Mesenchymal stem cell (in vitro differentiated cells and primary cell): ENCODE measurements around the gene SYNE1.

Experiments
- DNase-seq: peaks from one replicate; pipeline ENCODE4 v3.0.0-alpha.2; 2013
- H2AFZ ChIP-seq: one replicate; pipeline ENCODE4 v1.6.1; 2013; ENCODE audit warnings: low read depth, mild to moderate bottlenecking, control low read depth, inconsistent platforms, low read length, moderate library complexity
- H2AK5ac ChIP-seq: 2 replicates; pipeline ENCODE4 v1.6.1; 2013; ENCODE audit warnings: low read length, moderate library complexity, mild to moderate bottlenecking, inconsistent platforms; ENCODE audit not compliant: severe bottlenecking
- H2BK120ac ChIP-seq: one replicate; pipeline ENCODE4 v1.6.1; 2013; ENCODE audit warnings: low read depth, mild to moderate bottlenecking, inconsistent platforms, low read length, moderate library complexity
- H2BK12ac ChIP-seq, 2 experiments: one replicate each; pipeline ENCODE4 v1.6.1; 2013; ENCODE audit warnings: inconsistent platforms in 2 of 2, low read length in 2 of 2, mild to moderate bottlenecking in 2 of 2, moderate library complexity in 2 of 2, control low read depth in 1 of 2
- H2BK15ac ChIP-seq: one replicate; pipeline ENCODE4 v1.6.1; 2013; ENCODE audit warnings: mild to moderate bottlenecking, low read depth, inconsistent platforms; ENCODE audit not compliant: poor library complexity, severe bottlenecking
- H2BK5ac ChIP-seq: 2 replicates; pipeline ENCODE4 v1.6.1; 2013; ENCODE audit warnings: low read depth, mild to moderate bottlenecking, low read length, control low read depth, inconsistent platforms; ENCODE audit not compliant: poor library complexity, severe bottlenecking
- H3K14ac ChIP-seq, 2 experiments: one replicate each; pipeline ENCODE4 v1.6.1; 2013; ENCODE audit warnings: inconsistent platforms in 2 of 2, low read length in 2 of 2, control low read depth in 1 of 2, mild to moderate bottlenecking in 1 of 2, moderate library complexity in 1 of 2
- H3K18ac ChIP-seq, 2 experiments: one replicate each; pipeline ENCODE4 v1.6.1; 2013; ENCODE audit warnings: inconsistent platforms in 2 of 2, low read length in 2 of 2, control low read depth in 1 of 2, low read depth in 1 of 2, mild to moderate bottlenecking in 1 of 2
- H3K23ac ChIP-seq, 2 experiments: one replicate each; pipeline ENCODE4 v1.6.1; 2013; ENCODE audit warnings: inconsistent platforms in 2 of 2, low read length in 2 of 2, mild to moderate bottlenecking in 2 of 2, moderate library complexity in 2 of 2, control low read depth in 1 of 2
- H3K27ac ChIP-seq: 2 replicates; pipeline ENCODE4 v1.5.1; 2013; ENCODE audit warnings: mild to moderate bottlenecking, moderate library complexity, low read length, control low read depth, inconsistent platforms; ENCODE audit not compliant: poor library complexity, severe bottlenecking
- H3K27me3 ChIP-seq, 2 experiments: 2 replicates each; pipeline versions ENCODE4 v1.6.1 to v1.7.0; 2013; ENCODE audit warnings: low read length in 2 of 2, mild to moderate bottlenecking in 2 of 2, moderate library complexity in 2 of 2, control low read depth in 1 of 2, inconsistent platforms in 1 of 2; ENCODE audit not compliant: control insufficient read depth in 1 of 2, insufficient read depth in 1 of 2
- H3K36me3 ChIP-seq, 2 experiments: 2 replicates each; pipeline versions ENCODE4 v1.6.1 to v1.7.0; 2013; ENCODE audit warnings: low read length in 2 of 2, control low read depth in 1 of 2, inconsistent platforms in 1 of 2, low read depth in 1 of 2, mild to moderate bottlenecking in 1 of 2; ENCODE audit not compliant: insufficient read depth in 2 of 2, control insufficient read depth in 1 of 2
- H3K4ac ChIP-seq, 2 experiments: one replicate each; pipeline ENCODE4 v1.6.1; 2013; ENCODE audit warnings: inconsistent platforms in 2 of 2, low read length in 2 of 2, mild to moderate bottlenecking in 2 of 2, moderate library complexity in 2 of 2, control low read depth in 1 of 2, low read depth in 1 of 2
- H3K4me1 ChIP-seq: 2 replicates; pipeline ENCODE4 v1.6.1; 2013; ENCODE audit warnings: low read depth, low read length, control low read depth; ENCODE audit not compliant: control insufficient read depth, insufficient read depth
- H3K4me2 ChIP-seq: 2 replicates; pipeline ENCODE4 v1.6.1; 2013; ENCODE audit warnings: low read length, mild to moderate bottlenecking, inconsistent platforms; ENCODE audit not compliant: poor library complexity, severe bottlenecking
- H3K4me3 ChIP-seq, 2 experiments: 2 replicates each; pipeline versions ENCODE4 v1.5.1 to v1.7.0; 2013; ENCODE audit warnings: low read length in 2 of 2, mild to moderate bottlenecking in 2 of 2, control low read depth in 1 of 2, low read depth in 1 of 2; ENCODE audit not compliant: insufficient read depth in 1 of 2
- H3K79me1 ChIP-seq: replicated peaks from 2 replicates; pipeline ENCODE4 v1.6.1; 2013; ENCODE audit warnings: mild to moderate bottlenecking, control low read depth, low read length, inconsistent platforms; ENCODE audit not compliant: poor library complexity, severe bottlenecking
- H3K9ac ChIP-seq: 2 replicates; pipeline ENCODE4 v1.7.0; 2013; ENCODE audit warnings: mild to moderate bottlenecking, low read length, moderate library complexity
- H3K9me3 ChIP-seq: 2 replicates; pipeline ENCODE4 v1.7.0; 2013; ENCODE audit warnings: mild to moderate bottlenecking, low read length; ENCODE audit not compliant: control insufficient read depth
- H4K8ac ChIP-seq: one replicate; pipeline ENCODE4 v1.6.1; 2013; ENCODE audit warnings: inconsistent platforms, mild to moderate bottlenecking, low read length, moderate library complexity
- H4K91ac ChIP-seq: one replicate; pipeline ENCODE4 v1.6.1; 2013; ENCODE audit warnings: mild to moderate bottlenecking, low read length, inconsistent platforms
- WGBS: methylation state at CpG from one replicate; pipeline ENCODE4 v1.1.7; 2013; ENCODE audit warnings: mixed read lengths; 5-methylcytosine and 5-hydroxymethylcytosine counted together

Gene SYNE1

DNA sequence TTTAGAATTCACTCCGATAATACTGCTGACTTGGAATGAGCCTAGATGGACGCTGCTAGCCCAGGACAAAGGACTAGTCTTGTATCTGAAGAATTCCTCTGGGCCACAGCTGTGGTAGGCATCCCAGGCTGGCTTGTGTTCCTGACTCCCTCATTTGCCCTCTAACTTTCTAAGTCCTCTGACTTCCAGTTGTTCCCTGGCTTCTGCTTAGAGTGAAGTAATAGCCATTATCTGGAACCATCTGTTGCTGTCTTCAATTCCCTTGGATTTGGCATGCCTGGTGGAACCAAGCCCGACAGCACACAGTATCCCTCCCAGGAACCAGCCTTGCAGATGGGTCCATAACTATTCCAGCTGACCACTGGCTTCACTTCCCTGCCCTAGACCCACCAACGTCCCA, 376.0 kb downstream of the SYNE1 start:
- no peak overlapping the region for H2BK12ac ChIP-seq
- no peak overlapping the region for H3K4me2 ChIP-seq
- DNase-seq = no peak
- WGBS = 94% methylated on average over 3 of the region's 4 CpGs
- peaks cover 4% of the 10 kb centered on the region for H3K9me3 ChIP-seq
- H2BK120ac ChIP-seq = no peak overlapping the region
- H3K14ac ChIP-seq = no peak overlapping the region
- H3K4me3 ChIP-seq = no peak overlapping the region
- H3K4me1 ChIP-seq = no peaks in the 10 kb centered on the region
- no peak overlapping the region for H3K4ac ChIP-seq
- H2BK15ac ChIP-seq = no peak overlapping the region
- H4K8ac ChIP-seq = no peak overlapping the region
- no peaks in the 10 kb centered on the region for H3K27me3 ChIP-seq
- H3K27ac ChIP-seq = no peak overlapping the region
- no peak overlapping the region for H2AK5ac ChIP-seq
- H3K18ac ChIP-seq = no peak overlapping the region
- H3K36me3 ChIP-seq = peaks cover 45 to 77% of the 10 kb centered on the region in 2 experiments
- no peak overlapping the region for H2AFZ ChIP-seq
- peak overlapping the region in 1 of 2 experiments; percentile 26 for H3K23ac ChIP-seq
- no peak overlapping the region for H3K9ac ChIP-seq
- H4K91ac ChIP-seq = no peak overlapping the region
- no peak overlapping the region for H2BK5ac ChIP-seq
- peaks cover 6% of the 10 kb centered on the region for H3K79me1 ChIP-seq

DNA sequence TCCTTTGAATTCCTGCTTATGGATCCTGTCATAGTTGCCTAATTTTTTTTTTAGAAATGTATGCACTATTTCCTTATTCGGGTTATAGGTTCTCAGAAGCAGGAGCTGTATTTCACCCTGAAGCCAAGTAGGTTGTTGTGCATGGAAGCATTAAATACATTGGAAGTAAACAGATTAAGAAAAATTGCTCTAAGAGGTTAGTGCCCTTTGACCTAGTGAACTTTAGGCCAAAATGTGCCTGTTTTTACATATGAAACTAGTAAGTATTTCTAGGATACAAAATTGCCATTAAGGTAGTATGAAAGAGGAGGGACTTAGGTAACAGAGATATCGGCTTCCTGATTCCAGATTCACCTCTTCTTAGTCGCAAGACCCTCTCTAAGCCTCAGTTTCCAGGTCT, 377.9 kb downstream of the SYNE1 start:
- 98% methylated on average over 3 of the region's 3 CpGs for WGBS

DNA sequence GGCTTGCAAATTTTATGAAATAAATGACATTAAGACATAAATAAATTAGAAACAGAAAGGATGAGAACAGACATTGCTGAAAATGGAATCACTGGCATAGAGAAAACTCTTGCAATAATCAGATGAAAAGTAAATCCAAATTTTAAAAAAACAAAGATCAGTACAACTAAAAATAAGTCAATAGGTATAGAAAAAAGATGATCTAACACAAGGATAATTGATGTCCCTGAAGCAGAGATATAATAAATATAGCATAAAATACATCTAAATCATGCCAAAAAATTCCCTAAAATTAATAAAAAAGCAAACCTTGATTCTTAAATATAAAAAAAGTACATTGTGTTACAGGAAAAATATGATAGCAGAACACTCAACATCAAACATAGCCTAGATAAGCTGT, 379.6 kb downstream of the SYNE1 start:
- Histone ChIP-seq H3K23ac (no peak overlapping the region), H3K36me3 (peaks cover 39 to 90% of the 10 kb centered on the region in 2 experiments), H3K4me3 (no peak overlapping the region), H3K9me3 (peaks cover 4% of the 10 kb centered on the region), H3K9ac (no peak overlapping the region), H3K14ac (no peak overlapping the region), H2AK5ac (no peak overlapping the region), H3K18ac (no peak overlapping the region), H2BK5ac (no peak overlapping the region), H3K4me2 (no peak overlapping the region), H3K27ac (no peak overlapping the region), H3K79me1 (peaks cover 3% of the 10 kb centered on the region), H3K4me1 (no peaks in the 10 kb centered on the region), H2BK15ac (no peak overlapping the region), H3K27me3 (no peaks in the 10 kb centered on the region), H4K8ac (no peak overlapping the region), H3K4ac (no peak overlapping the region), H2BK120ac (no peak overlapping the region), H2BK12ac (no peak overlapping the region), H4K91ac (no peak overlapping the region), H2AFZ (no peak overlapping the region)
- no peak for DNase-seq

More for the DNA sequence above, 377.9 kb downstream of the SYNE1 start:
- H3K4ac ChIP-seq = no peak overlapping the region
- H4K8ac ChIP-seq = no peak overlapping the region
- no peak overlapping the region for H2BK120ac ChIP-seq
- no peak overlapping the region for H3K4me3 ChIP-seq
- H2BK15ac ChIP-seq = no peak overlapping the region
- peaks cover 48 to 90% of the 10 kb centered on the region in 2 experiments for H3K36me3 ChIP-seq
- peaks cover 6% of the 10 kb centered on the region for H3K79me1 ChIP-seq
- H3K18ac ChIP-seq = no peak overlapping the region
- H4K91ac ChIP-seq = no peak overlapping the region
- no peak for DNase-seq
- H3K23ac ChIP-seq = no peak overlapping the region
- no peaks in the 10 kb centered on the region for H3K4me1 ChIP-seq
- H3K14ac ChIP-seq = no peak overlapping the region
- no peak overlapping the region for H3K27ac ChIP-seq
- no peak overlapping the region for H3K9ac ChIP-seq
- H3K4me2 ChIP-seq = no peak overlapping the region
- no peak overlapping the region for H2BK12ac ChIP-seq
- no peaks in the 10 kb centered on the region for H3K27me3 ChIP-seq
- no peak overlapping the region for H2AK5ac ChIP-seq
- no peak overlapping the region for H2AFZ ChIP-seq
- H3K9me3 ChIP-seq = peaks cover 4% of the 10 kb centered on the region
- H2BK5ac ChIP-seq = no peak overlapping the region

DNA sequence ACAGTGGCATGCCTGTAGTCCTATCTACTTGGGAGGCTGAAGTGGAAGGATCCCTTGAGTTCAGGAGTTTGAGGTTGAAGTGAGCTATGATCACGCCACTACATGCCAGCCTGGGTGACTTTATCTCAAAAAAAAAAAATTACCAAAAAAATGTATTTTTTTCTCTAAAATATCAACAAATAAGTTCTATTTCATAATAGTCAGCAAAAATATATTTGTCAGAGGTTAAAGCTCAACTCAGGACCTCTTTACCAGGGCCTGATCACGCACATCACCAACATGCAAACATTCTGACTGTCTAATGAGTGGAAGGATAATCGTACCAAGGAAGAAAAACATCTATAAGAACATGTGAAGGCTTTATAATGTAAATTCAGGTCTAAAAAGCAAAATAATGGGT, 387.0 kb downstream of the SYNE1 start:
- Histone ChIP-seq H3K27me3 (no peaks in the 10 kb centered on the region), H2BK120ac (no peak overlapping the region), H3K9me3 (no peaks in the 10 kb centered on the region), H2AK5ac (no peak overlapping the region), H3K4me1 (no peaks in the 10 kb centered on the region), H3K14ac (no peak overlapping the region), H2BK15ac (no peak overlapping the region), H2BK12ac (no peak overlapping the region), H3K4me3 (no peak overlapping the region), H3K4ac (no peak overlapping the region), H3K79me1 (peaks cover 5% of the 10 kb centered on the region), H4K8ac (no peak overlapping the region), H3K4me2 (no peak overlapping the region), H4K91ac (no peak overlapping the region), H3K9ac (no peak overlapping the region), H2AFZ (no peak overlapping the region), H3K36me3 (peaks cover 3 to 68% of the 10 kb centered on the region in 2 experiments), H3K27ac (no peak overlapping the region), H2BK5ac (no peak overlapping the region), H3K23ac (no peak overlapping the region), H3K18ac (no peak overlapping the region)
- no CpG with 5 or more reads among the region's 3 CpGs for WGBS
- no peak for DNase-seq
